Transverse colon (tissue), 4 donors: ENCODE data around the gene TLR6.

Source experiments
- POLR2A ChIP-seq: fragments of 450-650 bp; IDR thresholded peaks from one replicate; pipeline ENCODE4 v1.6.1; 2016; ENCODE audit warnings: antibody characterized with exemption, mild to moderate bottlenecking, moderate library complexity
- POLR2AphosphoS5 ChIP-seq, 3 donors: sonication (generic); formaldehyde crosslinking; IDR thresholded peaks; one replicate each; pipeline ENCODE4 v1.6.1; 2016; ENCODE audit warnings: antibody characterized with exemption in 3 of 3
- TF ChIP-seq, protein P1 (sequence below), 5 experiments: fragments of 200-600 bp in 3 of 5; fragments of 450-650 bp in 2 of 5; sonication (generic) in 3 of 5; IDR thresholded peaks; 1 replicate in 2 of 5; 2 replicates in 3 of 5; pipeline ENCODE4 v1.5.1; 2016 to 2017; ENCODE audit warnings: antibody characterized with exemption in 5 of 5, inconsistent platforms in 3 of 5, mild to moderate bottlenecking in 2 of 5, moderate library complexity in 1 of 5

DNA sequence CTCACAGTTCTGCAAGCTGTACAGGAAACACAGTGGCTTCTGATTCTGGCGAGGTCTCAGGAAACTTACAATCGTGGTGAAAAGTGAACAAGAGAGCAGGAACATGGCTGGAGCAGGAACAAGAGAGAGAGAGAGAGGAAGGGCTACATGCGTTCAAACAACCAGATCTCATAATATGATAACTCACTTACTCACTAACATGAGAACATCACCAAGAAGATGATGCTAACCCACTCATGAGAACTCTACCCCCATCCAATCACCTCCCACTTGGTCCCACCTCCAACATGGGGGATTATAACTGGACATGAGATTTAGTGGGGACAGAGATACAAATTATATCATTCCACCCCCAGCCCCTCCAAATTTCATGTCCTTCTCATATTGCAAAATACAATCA lies 42.2 kb downstream of the TLR6 start:
- TF ChIP-seq, protein P1, sequence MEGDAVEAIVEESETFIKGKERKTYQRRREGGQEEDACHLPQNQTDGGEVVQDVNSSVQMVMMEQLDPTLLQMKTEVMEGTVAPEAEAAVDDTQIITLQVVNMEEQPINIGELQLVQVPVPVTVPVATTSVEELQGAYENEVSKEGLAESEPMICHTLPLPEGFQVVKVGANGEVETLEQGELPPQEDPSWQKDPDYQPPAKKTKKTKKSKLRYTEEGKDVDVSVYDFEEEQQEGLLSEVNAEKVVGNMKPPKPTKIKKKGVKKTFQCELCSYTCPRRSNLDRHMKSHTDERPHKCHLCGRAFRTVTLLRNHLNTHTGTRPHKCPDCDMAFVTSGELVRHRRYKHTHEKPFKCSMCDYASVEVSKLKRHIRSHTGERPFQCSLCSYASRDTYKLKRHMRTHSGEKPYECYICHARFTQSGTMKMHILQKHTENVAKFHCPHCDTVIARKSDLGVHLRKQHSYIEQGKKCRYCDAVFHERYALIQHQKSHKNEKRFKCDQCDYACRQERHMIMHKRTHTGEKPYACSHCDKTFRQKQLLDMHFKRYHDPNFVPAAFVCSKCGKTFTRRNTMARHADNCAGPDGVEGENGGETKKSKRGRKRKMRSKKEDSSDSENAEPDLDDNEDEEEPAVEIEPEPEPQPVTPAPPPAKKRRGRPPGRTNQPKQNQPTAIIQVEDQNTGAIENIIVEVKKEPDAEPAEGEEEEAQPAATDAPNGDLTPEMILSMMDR (IDR thresholded peaks at IDR 0.05), result no peak
- TF ChIP-seq POLR2A (no peak), POLR2AphosphoS5 (IDR thresholded peaks at IDR 0.05) (no peak)
